T-cell (primary cell): ENCODE results near the gene KERA. TPM values are rescaled to one million over a fixed set of nuclear protein-coding genes. Genes with fewer than 3 reads are reported as not detected.

Experiments
- ATAC-seq, 4 experiments: fragments of 200-7000 bp in 3 of 4; fragments of 150-1000 bp in 1 of 4; cut with Tn5 transposase; replicated peaks in 1 of 4; 1 replicate in 3 of 4; 2 replicates in 1 of 4; pipeline ENCODE4 v1.10.0; 2021; ENCODE audit warnings: moderate library complexity in 3 of 4, mild to moderate bottlenecking in 2 of 4, moderate number of reproducible peaks in 1 of 4
- CTCF ChIA-PET, 2 donors: fragments of 300-600 bp; sonication (Branson Sonifier 250); formaldehyde crosslinking; loops; one replicate each; lab custom pipeline; 2022; ENCODE audit warnings: antibody characterized with exemption in 2 of 2; lab: Charles Lee
- POLR2A ChIA-PET, 2 donors: fragments of 300-600 bp; sonication (Branson Sonifier 250); formaldehyde crosslinking; loops; one replicate each; lab custom pipeline; 2022; ENCODE audit warnings: antibody characterized with exemption in 2 of 2; lab: Charles Lee
- DNase-seq, 35 experiments: peaks; one replicate each; pipeline versions ENCODE4 v3.0.0 to v3.0.0-alpha.2; 2013 to 2023
- H3K27ac ChIP-seq: one replicate; pipeline ENCODE4 v1.5.1; 2013; ENCODE audit warnings: low read length
- H3K27me3 ChIP-seq, 2 experiments: replicated peaks in 1 of 2; 1 replicate in 1 of 2; 2 replicates in 1 of 2; pipeline versions ENCODE4 v1.6.1 to v1.7.0; 2013; ENCODE audit warnings: low read length in 1 of 2, mixed read lengths in 1 of 2; ENCODE audit not compliant: control insufficient read depth in 2 of 2, insufficient read depth in 2 of 2; ENCODE audit errors: extremely low read depth in 1 of 2
- H3K36me3 ChIP-seq, 2 donors: 1 replicate in 1 of 2; 2 replicates in 1 of 2; pipeline versions ENCODE4 v1.6.1 to v1.7.0; 2013; ENCODE audit warnings: low read length in 1 of 2; ENCODE audit not compliant: control insufficient read depth in 2 of 2, insufficient read depth in 1 of 2; ENCODE audit errors: extremely low read depth in 1 of 2
- H3K4me1 ChIP-seq, 2 experiments: 1 replicate in 1 of 2; 2 replicates in 1 of 2; pipeline versions ENCODE4 v1.6.1 to v1.7.0; 2013; ENCODE audit warnings: low read length in 2 of 2, mixed read lengths in 1 of 2; ENCODE audit not compliant: insufficient read depth in 2 of 2, control insufficient read depth in 1 of 2; ENCODE audit errors: extremely low read depth in 1 of 2
- H3K4me3 ChIP-seq, 2 donors: 1 replicate in 1 of 2; 2 replicates in 1 of 2; pipeline versions ENCODE4 v1.5.1 to v1.7.0; 2013; ENCODE audit warnings: mild to moderate bottlenecking in 2 of 2, low read length in 1 of 2, moderate library complexity in 1 of 2; ENCODE audit not compliant: control insufficient read depth in 1 of 2; ENCODE audit errors: extremely low read depth in 1 of 2
- H3K9me3 ChIP-seq: 2 replicates; pipeline ENCODE4 v1.7.0; 2013
- H3K27ac Mint-ChIP-seq, 2 donors: one replicate each; pipeline ENCODE4 v1.8.0; 2020 to 2021; ENCODE audit warnings: mild to moderate bottlenecking in 2 of 2, mixed read lengths in 2 of 2
- H3K27me3 Mint-ChIP-seq, 2 donors: one replicate each; pipeline ENCODE4 v1.8.0; 2021 to 2022; ENCODE audit warnings: mixed read lengths in 2 of 2
- H3K36me3 Mint-ChIP-seq: one replicate; pipeline ENCODE4 v1.8.0; 2021; ENCODE audit warnings: mixed read lengths
- H3K4me1 Mint-ChIP-seq, 3 donors: one replicate each; pipeline ENCODE4 v1.8.0; 2020 to 2022; ENCODE audit warnings: mixed read lengths in 3 of 3, mild to moderate bottlenecking in 1 of 3
- H3K4me3 Mint-ChIP-seq, 3 donors: one replicate each; pipeline ENCODE4 v1.8.0; 2020 to 2022; ENCODE audit warnings: mild to moderate bottlenecking in 3 of 3, mixed read lengths in 3 of 3, moderate library complexity in 3 of 3
- H3K9me3 Mint-ChIP-seq, 3 donors: one replicate each; pipeline ENCODE4 v1.8.0; 2020 to 2022; ENCODE audit warnings: mixed read lengths in 3 of 3
- WGBS: methylation state at CpG from one replicate; pipeline ENCODE4 v1.1.5; 2013; ENCODE audit warnings: missing lambda C conversion rate; ENCODE audit not compliant: insufficient coverage; 5-methylcytosine and 5-hydroxymethylcytosine counted together
- total RNA-seq, 35 experiments: library from RNA in 6 of 35; stranded (reverse) in 6 of 35; fragments of 120-200 nt in 1 of 35; gene quantifications; one replicate each; pipeline versions ENCODE4 v1.2.1 to v1.2.4 and lab custom pipeline; 2013 to 2026

KERA gene
- total RNA-seq, 5 donors from 2014 or later (not counting 1 experiment from before 2014, with no cell fraction given): not detected

- Mint-ChIP-seq H3K36me3 (no peaks in the 10 kb centered on the region), H3K9me3 (no peaks in the 10 kb centered on the region), H3K4me1 (no peaks in the 10 kb centered on the region), H3K4me3 (no peak overlapping the region), H3K27ac (no peak overlapping the region), H3K27me3 (peaks cover 0 to 3% of the 10 kb centered on the region in 2 donors)
- ChIA-PET CTCF (interaction anchor here in 1 of 2 donors (0.6 kb wide), 1 partner anchor 885 kb away, joined by 3 read pairs; no protein-coding TSS in a partner anchor), POLR2A (interaction anchor here in 1 of 2 donors (0.5 kb wide), 1 partner anchor 455 kb away, joined by 3 read pairs; no protein-coding TSS in a partner anchor)
- 78% methylated on average over 1 of the region's 2 CpGs for WGBS
- ATAC-seq (no peak), DNase-seq (no peak)
- H3K4me3 ChIP-seq: no peak overlapping the region
- no peaks in the 10 kb centered on the region for H3K36me3 ChIP-seq
- no peaks in the 10 kb centered on the region for H3K27me3 ChIP-seq
- no peaks in the 10 kb centered on the region for H3K9me3 ChIP-seq
- no peak overlapping the region for H3K27ac ChIP-seq
- no peaks in the 10 kb centered on the region for H3K4me1 ChIP-seq
Measured at GRCh38 chr12:91021076-91021475, 36.7 kb downstream of the KERA start.

- Histone ChIP-seq H3K36me3 (no peaks in the 10 kb centered on the region), H3K4me1 (no peaks in the 10 kb centered on the region), H3K27ac (no peak overlapping the region), H3K4me3 (no peak overlapping the region), H3K27me3 (no peaks in the 10 kb centered on the region), H3K9me3 (no peaks in the 10 kb centered on the region)
- DNase-seq (no peak), ATAC-seq (no peak)
- no peak overlapping the region for H3K27ac Mint-ChIP-seq
- no peak overlapping the region for H3K4me3 Mint-ChIP-seq
- peaks cover 0 to 3% (median 0%) of the 10 kb centered on the region in 3 donors for H3K9me3 Mint-ChIP-seq
- 75% methylated on average over 1 of the region's 4 CpGs for WGBS
- POLR2A ChIA-PET: no interaction called here
- no peaks in the 10 kb centered on the region for H3K36me3 Mint-ChIP-seq
- H3K4me1 Mint-ChIP-seq: no peaks in the 10 kb centered on the region
- H3K27me3 Mint-ChIP-seq: peaks cover 0 to 3% of the 10 kb centered on the region in 2 donors
- CTCF ChIA-PET: no interaction called here
Measured at GRCh38 chr12:91019455-91019854, 38.4 kb downstream of the KERA start.

GRCh38 chr12:91017511-91018263, 40.1 kb downstream of the KERA start:
- POLR2A ChIA-PET: no interaction called here
- Mint-ChIP-seq H3K36me3 (no peaks in the 10 kb centered on the region), H3K4me1 (no peaks in the 10 kb centered on the region), H3K27me3 (peaks cover 5 to 7% of the 10 kb centered on the region in 2 donors), H3K27ac (no peak overlapping the region), H3K9me3 (peaks cover 0 to 3% (median 0%) of the 10 kb centered on the region in 3 donors), H3K4me3 (no peak overlapping the region)
- H3K27me3 ChIP-seq: no peaks in the 10 kb centered on the region
- CTCF ChIA-PET: no interaction called here
- no peak overlapping the region for H3K4me3 ChIP-seq
- no CpG with 5 or more reads among the region's 5 CpGs for WGBS
- ATAC-seq: no peak
- no peaks in the 10 kb centered on the region for H3K4me1 ChIP-seq
- H3K36me3 ChIP-seq: no peaks in the 10 kb centered on the region
- DNase-seq: no peak
- H3K9me3 ChIP-seq: no peaks in the 10 kb centered on the region
- no peak overlapping the region for H3K27ac ChIP-seq

- DNase-seq (no peak), ATAC-seq (no peak)
- no peaks in the 10 kb centered on the region for H3K27me3 ChIP-seq
- POLR2A ChIA-PET: no interaction called here
- CTCF ChIA-PET: no interaction called here
- H3K27me3 Mint-ChIP-seq: peaks cover 5 to 7% of the 10 kb centered on the region in 2 donors
- H3K27ac ChIP-seq: no peak overlapping the region
- H3K4me1 Mint-ChIP-seq: no peaks in the 10 kb centered on the region
- no peaks in the 10 kb centered on the region for H3K4me1 ChIP-seq
- WGBS: no CpG with 5 or more reads among the region's 1 CpG
- H3K4me3 ChIP-seq: no peak overlapping the region
- H3K9me3 ChIP-seq: no peaks in the 10 kb centered on the region
- H3K27ac Mint-ChIP-seq: no peak overlapping the region
- H3K9me3 Mint-ChIP-seq: peaks cover 0 to 3% (median 0%) of the 10 kb centered on the region in 3 donors
- no peaks in the 10 kb centered on the region for H3K36me3 Mint-ChIP-seq
- no peak overlapping the region for H3K4me3 Mint-ChIP-seq
- no peaks in the 10 kb centered on the region for H3K36me3 ChIP-seq
Measured at GRCh38 chr12:91017043-91017442, 40.8 kb downstream of the KERA start.

- ATAC-seq: no peak
- WGBS: no CpG with 5 or more reads among the region's 1 CpG
Measured at GRCh38 chr12:91009319-91009950, 48.4 kb downstream of the KERA start.

GRCh38 chr12:91007531-91008290, 50.1 kb downstream of the KERA start:
- DNase-seq: no peak
- no CpG with 5 or more reads among the region's 2 CpGs for WGBS
- Histone ChIP-seq H3K9me3 (no peaks in the 10 kb centered on the region), H3K27me3 (no peaks in the 10 kb centered on the region), H3K36me3 (no peaks in the 10 kb centered on the region), H3K27ac (no peak overlapping the region), H3K4me1 (no peaks in the 10 kb centered on the region), H3K4me3 (no peak overlapping the region)
- peaks cover 2 to 5% of the 10 kb centered on the region in 2 donors for H3K27me3 Mint-ChIP-seq
- no peak for ATAC-seq
- CTCF ChIA-PET: no interaction called here
- H3K36me3 Mint-ChIP-seq: no peaks in the 10 kb centered on the region
- no peaks in the 10 kb centered on the region for H3K9me3 Mint-ChIP-seq
- H3K27ac Mint-ChIP-seq: no peak overlapping the region
- peaks cover 0 to 11% (median 4%) of the 10 kb centered on the region in 3 donors for H3K4me1 Mint-ChIP-seq
- POLR2A ChIA-PET: no interaction called here
- no peak overlapping the region for H3K4me3 Mint-ChIP-seq

More at GRCh38 chr12:91009319-91009950, 48.4 kb downstream of the KERA start:
- peaks cover 9 to 10% of the 10 kb centered on the region in 2 donors for H3K27me3 Mint-ChIP-seq
- H3K36me3 Mint-ChIP-seq: no peaks in the 10 kb centered on the region
- peaks cover 0 to 11% (median 4%) of the 10 kb centered on the region in 3 donors for H3K4me1 Mint-ChIP-seq
- H3K27ac Mint-ChIP-seq: no peak overlapping the region
- no peaks in the 10 kb centered on the region for H3K27me3 ChIP-seq
- no peak overlapping the region for H3K27ac ChIP-seq
- H3K9me3 Mint-ChIP-seq: no peaks in the 10 kb centered on the region
- ChIA-PET CTCF (no interaction called here), POLR2A (no interaction called here)
- H3K36me3 ChIP-seq: no peaks in the 10 kb centered on the region
- H3K4me1 ChIP-seq: no peaks in the 10 kb centered on the region
- no peak for DNase-seq
- H3K4me3 Mint-ChIP-seq: no peak overlapping the region
- no peak overlapping the region for H3K4me3 ChIP-seq
- no peaks in the 10 kb centered on the region for H3K9me3 ChIP-seq
